Cardiac fibroblast (primary cell): ENCODE results near the gene GTF3C1.

Experiments used
- DNase-seq, 2 donors: peaks; one replicate each; pipeline versions ENCODE4 v3.0.0 to v3.0.0-alpha.2; 2010; ENCODE audit warnings: low read depth in 2 of 2
- H3K4me3 ChIP-seq, 2 donors: replicated peaks in 1 of 2; 1 replicate in 1 of 2; 2 replicates in 1 of 2; pipeline ENCODE4 v1.5.1; 2011; ENCODE audit warnings: low read depth in 2 of 2, low read length in 2 of 2, mild to moderate bottlenecking in 2 of 2, moderate library complexity in 1 of 2
- TF ChIP-seq, protein P1 (sequence below): IDR thresholded peaks from one replicate; pipeline ENCODE4 v1.5.1; 2011; ENCODE audit warnings: low read depth, mild to moderate bottlenecking, low read length, inconsistent platforms

The GTF3C1 gene

GRCh38 chr16:27414788-27415431 is 134.8 kb downstream of the GTF3C1 start:
- H3K4me3 ChIP-seq = no peak overlapping the region
- TF ChIP-seq, protein P1, sequence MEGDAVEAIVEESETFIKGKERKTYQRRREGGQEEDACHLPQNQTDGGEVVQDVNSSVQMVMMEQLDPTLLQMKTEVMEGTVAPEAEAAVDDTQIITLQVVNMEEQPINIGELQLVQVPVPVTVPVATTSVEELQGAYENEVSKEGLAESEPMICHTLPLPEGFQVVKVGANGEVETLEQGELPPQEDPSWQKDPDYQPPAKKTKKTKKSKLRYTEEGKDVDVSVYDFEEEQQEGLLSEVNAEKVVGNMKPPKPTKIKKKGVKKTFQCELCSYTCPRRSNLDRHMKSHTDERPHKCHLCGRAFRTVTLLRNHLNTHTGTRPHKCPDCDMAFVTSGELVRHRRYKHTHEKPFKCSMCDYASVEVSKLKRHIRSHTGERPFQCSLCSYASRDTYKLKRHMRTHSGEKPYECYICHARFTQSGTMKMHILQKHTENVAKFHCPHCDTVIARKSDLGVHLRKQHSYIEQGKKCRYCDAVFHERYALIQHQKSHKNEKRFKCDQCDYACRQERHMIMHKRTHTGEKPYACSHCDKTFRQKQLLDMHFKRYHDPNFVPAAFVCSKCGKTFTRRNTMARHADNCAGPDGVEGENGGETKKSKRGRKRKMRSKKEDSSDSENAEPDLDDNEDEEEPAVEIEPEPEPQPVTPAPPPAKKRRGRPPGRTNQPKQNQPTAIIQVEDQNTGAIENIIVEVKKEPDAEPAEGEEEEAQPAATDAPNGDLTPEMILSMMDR = no peak
- DNase-seq = no peak

DNA sequence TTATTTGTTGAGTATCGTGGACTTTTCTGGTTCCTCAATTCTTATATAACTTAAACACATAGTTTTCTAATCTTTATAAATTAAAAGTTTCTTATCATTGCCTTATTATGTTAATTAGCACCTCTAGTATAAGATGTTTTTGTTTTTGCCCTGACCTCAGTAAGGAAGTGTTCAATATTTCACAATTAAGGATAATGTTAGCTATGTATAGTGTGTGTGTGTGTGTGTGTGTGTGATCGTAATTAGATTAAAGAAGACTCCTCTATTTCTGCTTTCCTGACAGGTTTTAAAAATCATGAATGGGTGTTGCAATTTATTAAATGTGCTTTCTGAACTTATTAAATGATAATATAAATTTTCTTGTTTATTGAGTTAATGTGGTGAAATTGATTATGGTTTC is 135.8 kb downstream of the GTF3C1 start:
- TF ChIP-seq, protein P1 = no peak

DNA sequence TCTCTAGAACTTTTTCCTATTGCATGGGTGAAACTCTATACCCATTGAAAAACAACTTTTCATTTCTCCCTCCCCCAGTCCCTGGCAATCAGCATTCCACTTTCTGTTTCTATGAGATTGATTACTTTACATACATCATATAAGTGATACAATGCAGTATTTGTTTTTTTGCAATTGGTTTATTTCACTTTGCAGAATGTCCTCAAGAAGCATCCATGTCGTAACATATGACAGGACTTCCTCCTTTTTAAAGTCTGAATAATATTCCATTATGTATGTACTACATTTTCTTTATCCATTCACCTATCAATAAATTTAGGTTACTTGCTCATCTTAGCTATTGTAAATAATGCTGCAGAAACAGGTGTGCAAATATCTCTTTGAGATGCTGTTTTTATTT is 139.0 kb downstream of the GTF3C1 start:
- DNase-seq = no peak

More for the DNA sequence above, 135.8 kb downstream of the GTF3C1 start:
- H3K4me3 ChIP-seq = no peak overlapping the region
- no peak for DNase-seq

More for the DNA sequence above, 139.0 kb downstream of the GTF3C1 start:
- TF ChIP-seq, protein P1 = no peak
- H3K4me3 ChIP-seq = no peak overlapping the region
